GM10847 (cell line): ENCODE data around the gene NID2.

ENCODE experiments used
- POLR2A ChIP-seq: IDR thresholded peaks from 2 replicates; pipeline ENCODE4 v1.6.1; 2011; ENCODE audit not compliant: insufficient read length; ENCODE audit errors: extremely low read depth

NID2 gene

GRCh38 chr14:52029881-52030280 lies 39.0 kb downstream of the NID2 start:
- no peak for TF ChIP-seq POLR2A

GRCh38 chr14:52026901-52027300 lies 42.0 kb downstream of the NID2 start:
- TF ChIP-seq POLR2A, result no peak

GRCh38 chr14:52026017-52026660 lies 42.7 kb downstream of the NID2 start:
- TF ChIP-seq POLR2A, result no peak

GRCh38 chr14:52025310-52025709 lies 43.5 kb downstream of the NID2 start:
- TF ChIP-seq POLR2A, result no peak

GRCh38 chr14:52023518-52023917 lies 45.3 kb downstream of the NID2 start:
- no peak for TF ChIP-seq POLR2A

- no peak for TF ChIP-seq POLR2A
Measured at GRCh38 chr14:52021957-52022600, 46.8 kb downstream of the NID2 start.

- no peak for TF ChIP-seq POLR2A
Measured at GRCh38 chr14:52020866-52021717, 47.8 kb downstream of the NID2 start.

- TF ChIP-seq POLR2A, result no peak
Measured at GRCh38 chr14:52020161-52020714, 48.6 kb downstream of the NID2 start.

- no peak for TF ChIP-seq POLR2A
Measured at GRCh38 chr14:52018970-52019369, 49.9 kb downstream of the NID2 start.

- TF ChIP-seq POLR2A, result no peak
Measured at GRCh38 chr14:52018252-52018651, 50.6 kb downstream of the NID2 start.

- TF ChIP-seq POLR2A, result no peak
Measured at GRCh38 chr14:52015411-52016030, 53.3 kb downstream of the NID2 start.

GRCh38 chr14:52014601-52015267 lies 54.1 kb downstream of the NID2 start:
- TF ChIP-seq POLR2A, result no peak

- TF ChIP-seq POLR2A, result no peak
Measured at GRCh38 chr14:52013984-52014600, 54.8 kb downstream of the NID2 start.

GRCh38 chr14:52012635-52013034 lies 56.2 kb downstream of the NID2 start:
- no peak for TF ChIP-seq POLR2A
